ENCODE results near the gene RPS21.
A peak's percentile ranks its signal among the peaks of the same experiment; 100 is the strongest.
"Not testable (repeated sequence)": the region's sequence is repeated elsewhere in the genome, so short reads cannot be mapped to it uniquely, and the experiment has no call there.

The RPS21 gene

GRCh38 chr20:62413025-62413570 is 26.2 kb downstream of the RPS21 start:
- DNase-seq = no peak

GRCh38 chr20:62413896-62414481 is 27.1 kb downstream of the RPS21 start:
- no peak for DNase-seq

GRCh38 chr20:62415354-62416111 is 28.6 kb downstream of the RPS21 start:
- no peak for DNase-seq

DNA sequence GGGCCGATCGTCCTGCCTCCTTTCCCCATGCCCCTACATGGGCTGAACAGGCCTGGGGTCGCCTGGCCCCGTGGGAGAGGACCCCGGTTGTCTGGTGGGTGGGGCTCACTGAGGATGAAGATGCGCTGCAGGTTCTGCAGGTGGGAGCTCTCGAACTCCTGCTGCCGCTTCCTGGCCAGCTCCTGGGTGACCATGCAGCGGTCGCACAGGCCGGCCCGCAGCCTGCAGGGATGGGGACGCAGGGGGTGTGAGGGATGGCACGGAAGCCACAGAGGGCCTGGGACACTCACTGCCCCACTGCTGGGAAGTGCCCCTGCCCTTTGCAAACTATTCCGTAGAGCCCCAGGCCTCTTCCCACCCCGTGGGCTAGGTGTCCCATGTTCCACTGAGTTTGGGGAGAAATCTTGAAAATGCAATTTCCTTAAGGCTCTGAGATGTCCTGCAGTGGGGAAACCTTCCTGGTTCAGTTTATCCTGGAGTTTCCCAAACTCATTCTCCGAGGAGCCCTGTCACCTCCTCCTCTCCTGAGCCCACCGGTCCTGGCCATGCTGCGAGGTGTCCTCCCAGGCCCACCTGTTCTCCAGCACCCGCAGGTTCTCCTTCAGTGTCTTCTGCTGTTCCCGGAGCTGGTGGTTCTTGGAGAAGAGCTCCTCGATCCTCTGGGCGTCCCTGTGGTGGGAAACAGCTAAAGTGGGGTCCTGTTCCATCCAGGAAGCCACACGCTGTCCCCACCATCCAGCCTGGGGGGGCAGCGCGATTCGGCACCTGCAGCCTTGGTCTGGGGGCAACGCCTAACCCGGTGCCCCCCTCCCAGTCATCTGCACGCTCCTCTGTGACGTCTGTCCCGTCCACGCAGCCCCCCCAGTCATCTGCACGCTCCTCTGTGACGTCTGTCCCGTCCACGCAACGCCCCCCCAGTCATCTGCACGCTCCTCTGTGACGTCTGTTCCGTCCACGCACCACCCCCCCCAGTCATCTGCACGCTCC is 30.0 kb downstream of the RPS21 start:
- DNase-seq = no peak

DNA sequence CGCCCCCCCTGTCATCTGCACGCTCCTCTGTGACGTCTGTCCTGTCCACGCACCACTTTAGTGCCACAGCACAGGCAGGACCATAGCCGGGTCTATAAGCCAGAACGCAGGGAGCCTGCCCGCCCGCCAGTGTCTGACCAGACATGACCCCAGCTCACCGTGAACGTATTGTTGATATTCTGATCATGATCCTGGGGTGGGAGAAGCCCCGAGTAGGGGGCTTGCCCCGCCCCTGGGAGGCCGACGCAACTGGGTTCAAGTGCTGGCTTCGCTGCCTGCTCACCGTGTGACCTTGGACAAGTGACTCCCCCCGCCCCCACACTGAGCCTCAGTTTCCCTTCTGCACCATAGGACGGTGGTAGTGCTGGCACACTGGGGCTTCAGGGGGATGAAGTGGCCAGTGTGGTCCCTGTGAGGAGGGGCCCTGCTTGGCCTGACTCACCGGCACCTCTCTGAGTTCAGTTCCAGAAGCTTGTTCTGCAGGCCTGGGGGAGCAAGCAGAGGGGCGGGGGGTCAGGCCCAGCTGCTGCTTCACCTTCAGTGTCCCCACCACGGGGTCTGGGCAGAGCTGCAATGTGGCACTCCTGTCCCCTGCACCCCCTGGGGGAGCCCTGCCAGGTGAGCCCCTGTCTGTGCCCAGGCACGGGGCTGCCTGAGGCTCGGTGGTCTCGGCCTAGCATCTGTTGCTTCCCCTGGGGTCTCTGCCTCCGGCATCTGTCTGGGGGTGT is 31.2 kb downstream of the RPS21 start:
- DNase-seq = no peak

DNA sequence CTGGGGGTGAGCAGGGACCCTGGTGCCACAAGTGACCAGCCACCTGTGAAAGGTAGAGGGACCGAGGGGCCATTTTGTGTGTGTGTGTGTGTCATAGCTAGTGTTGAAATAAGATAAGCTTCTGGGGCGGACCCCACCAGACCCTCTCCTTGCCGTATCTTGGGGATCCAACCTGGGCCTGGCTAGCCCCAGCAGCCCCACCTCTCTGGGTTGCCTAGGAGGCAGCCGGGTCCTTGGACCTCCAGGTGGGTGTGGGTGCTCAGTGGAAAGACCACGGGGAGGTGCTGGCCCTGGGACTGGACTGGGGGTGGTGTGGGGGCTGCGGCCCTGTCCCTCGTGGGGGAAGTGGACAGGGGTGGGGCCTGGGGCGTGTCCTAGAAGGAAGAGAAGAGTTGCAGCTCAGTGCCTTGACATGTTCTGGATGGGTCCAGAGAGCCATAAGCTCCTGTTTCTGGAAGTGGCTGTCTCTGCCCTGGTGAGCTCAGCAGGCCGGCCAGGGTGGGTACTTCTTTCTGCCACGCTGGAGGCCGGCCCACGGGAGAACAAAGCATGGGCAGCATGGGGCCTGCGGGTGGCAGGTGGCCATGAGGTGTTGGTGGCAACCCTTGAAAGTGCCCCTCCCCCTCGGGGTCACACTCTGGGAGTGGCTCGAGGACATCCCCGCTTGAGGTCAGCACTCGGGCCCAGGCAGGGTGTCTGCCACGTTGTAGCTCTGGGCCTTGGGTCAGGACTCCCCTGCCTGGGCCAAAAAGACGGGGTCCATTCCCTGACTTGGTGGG is 32.0 kb downstream of the RPS21 start:
- no peak for DNase-seq

- no peak for DNase-seq
Measured at GRCh38 chr20:62419759-62420158, 32.9 kb downstream of the RPS21 start.

DNA sequence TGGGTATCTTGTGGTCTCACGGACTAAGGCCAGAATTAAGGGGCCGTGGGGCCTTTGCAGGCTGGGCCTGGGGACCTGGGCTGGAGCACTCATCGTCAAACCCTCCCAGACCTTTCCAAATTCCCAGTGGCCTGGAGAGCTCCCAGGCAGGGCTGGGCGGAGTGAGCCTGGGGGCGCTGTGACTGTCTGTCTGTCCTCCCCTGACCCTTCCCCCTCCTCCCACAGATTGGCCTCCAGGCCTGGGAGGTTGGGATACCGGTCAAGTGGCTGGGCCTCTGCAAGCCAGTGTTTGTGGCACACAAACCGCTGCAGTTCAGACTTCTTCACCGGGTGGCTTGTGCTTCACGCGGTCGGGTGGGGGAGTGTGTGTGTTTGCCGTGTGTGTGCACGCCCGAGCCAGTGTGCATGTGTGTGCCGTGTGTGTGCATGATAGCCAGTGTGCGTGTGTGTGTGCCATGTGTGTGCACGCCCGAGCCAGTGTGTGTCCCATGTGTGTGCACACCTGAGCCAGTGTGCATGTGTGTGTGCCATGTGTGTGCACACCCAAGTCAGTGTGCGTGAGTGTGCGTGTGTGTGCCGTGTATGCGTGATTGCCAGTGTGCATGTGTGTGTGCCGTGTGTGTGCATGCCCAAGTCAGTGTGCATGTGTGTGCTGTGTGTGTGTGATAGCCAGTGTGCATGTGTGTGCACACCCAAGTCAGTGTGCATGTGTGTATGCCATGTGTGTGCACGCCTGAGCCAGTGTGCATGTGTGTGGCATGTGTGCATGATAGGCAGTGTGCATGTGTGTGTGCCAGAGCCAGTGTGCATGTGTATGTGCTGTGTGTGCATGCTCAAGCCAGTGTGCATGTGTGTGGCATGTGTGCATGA is 34.2 kb downstream of the RPS21 start:
- DNase-seq = no peak

DNA sequence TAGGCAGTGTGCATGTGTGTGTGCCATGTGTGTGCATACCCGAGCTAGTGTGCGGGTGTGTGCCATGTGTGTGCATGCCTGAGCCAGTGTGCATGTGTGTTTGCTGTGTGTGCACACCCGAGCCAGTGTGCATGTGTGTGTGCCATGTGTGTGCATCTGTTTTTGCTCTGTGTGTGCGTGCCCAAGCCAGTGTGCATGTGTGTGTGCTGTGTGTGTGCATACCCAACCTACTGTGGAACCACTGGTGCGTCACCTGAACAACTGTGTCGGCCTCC is 34.8 kb downstream of the RPS21 start:
- DNase-seq = no peak

DNA sequence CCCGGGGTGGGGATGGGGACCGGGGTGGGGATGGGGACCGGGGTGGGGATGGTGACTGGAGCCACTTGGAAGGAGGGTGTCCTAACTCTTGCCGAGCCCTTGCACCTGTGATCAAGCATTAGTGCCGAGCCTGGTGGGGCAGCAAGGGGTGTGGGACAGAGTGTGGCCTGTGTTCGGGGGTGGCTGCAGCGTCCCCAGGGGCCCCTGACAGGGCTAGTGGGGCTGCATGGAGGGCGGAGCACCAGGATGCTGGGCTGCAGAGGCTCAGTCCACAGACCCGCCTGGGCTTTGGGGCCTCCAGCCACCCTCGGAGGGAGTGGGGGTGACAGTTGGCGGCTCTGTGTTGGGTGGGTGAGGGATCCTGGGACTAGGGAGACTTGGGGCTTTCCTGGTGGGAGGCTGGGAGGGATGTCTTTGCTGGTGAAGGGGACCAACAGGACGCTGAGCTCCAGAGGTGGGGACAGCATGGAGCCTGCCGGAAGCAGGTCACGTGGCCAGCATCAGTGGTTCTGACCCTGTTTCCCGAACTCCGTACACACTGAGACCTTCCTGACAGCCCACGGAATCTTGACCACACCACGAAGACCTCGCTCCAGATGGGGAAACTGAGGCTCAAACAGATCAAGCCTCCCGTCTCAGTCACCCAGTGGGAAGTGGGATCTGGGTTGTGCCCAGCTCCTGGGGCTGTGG is 35.9 kb downstream of the RPS21 start:
- DNase-seq = no peak

DNA sequence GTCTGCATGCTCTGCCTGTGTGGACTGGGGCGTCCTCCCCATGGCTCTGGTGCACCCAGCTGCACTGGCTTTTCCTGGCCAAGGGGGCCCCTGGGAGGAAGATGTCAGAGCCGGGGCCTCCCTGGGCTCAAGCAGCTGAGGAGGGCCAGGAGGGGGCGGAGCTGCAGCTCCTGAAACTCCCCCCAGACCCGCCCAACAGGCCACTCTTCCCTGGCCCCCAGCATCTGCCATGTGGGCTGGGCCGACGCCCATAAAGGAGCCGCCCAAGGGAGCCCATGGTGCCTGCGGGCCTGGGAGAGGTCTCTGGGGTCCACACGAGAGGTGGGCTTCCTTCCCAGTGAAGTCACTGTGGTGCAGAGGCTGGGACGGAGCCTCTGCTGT is 36.4 kb downstream of the RPS21 start:
- DNase-seq = no peak

DNA sequence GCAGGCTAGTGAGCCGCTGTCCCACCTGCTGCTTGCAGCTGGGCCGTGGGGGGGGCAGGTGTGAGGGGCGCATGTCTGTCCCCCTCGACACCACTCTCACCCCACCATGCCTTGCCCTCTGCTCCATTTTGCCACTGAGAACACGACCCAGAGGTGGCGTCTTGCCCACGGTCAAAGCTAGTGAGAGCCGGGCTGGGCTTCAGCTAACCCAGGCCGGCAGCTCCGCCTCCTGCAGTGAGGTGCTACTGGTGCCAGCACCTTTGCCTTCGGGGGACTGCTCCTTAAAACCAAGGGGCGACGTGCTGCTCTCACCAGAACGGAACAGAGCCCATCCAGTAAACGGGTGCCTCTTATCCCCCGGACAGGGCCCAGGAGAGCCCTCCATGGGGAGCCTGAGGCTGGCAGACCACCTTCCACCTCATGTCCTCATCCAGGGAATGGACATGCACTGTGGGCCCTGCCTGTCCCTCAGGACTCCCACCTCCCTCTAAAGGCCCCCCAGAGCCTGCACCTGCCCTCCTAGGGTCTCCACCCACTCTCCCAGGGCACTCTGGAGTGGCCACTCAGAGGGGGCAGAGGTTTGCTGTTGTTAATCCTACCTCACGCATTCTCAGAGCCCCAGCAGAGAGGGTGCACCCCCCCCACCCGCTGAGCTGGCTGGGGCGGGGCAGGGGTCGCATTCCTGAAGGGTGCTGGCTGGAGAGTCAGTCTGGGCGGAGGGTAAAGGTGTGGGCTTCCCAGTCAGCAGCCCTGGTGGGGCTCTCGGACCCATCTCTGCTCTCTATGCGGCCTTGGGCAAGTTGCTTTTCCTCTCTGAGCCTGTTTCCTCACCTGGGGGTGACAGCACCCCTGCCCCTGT is 37.6 kb downstream of the RPS21 start:
- DNase-seq = no peak

GRCh38 chr20:62425281-62426058 is 38.6 kb downstream of the RPS21 start:
- DNase-seq = no peak

GRCh38 chr20:62426059-62426348 is 39.1 kb downstream of the RPS21 start:
- not testable (repeated sequence) for DNase-seq

- peak; percentile 82 for DNase-seq
Measured at GRCh38 chr20:62426699-62427131, 39.8 kb downstream of the RPS21 start.

DNA sequence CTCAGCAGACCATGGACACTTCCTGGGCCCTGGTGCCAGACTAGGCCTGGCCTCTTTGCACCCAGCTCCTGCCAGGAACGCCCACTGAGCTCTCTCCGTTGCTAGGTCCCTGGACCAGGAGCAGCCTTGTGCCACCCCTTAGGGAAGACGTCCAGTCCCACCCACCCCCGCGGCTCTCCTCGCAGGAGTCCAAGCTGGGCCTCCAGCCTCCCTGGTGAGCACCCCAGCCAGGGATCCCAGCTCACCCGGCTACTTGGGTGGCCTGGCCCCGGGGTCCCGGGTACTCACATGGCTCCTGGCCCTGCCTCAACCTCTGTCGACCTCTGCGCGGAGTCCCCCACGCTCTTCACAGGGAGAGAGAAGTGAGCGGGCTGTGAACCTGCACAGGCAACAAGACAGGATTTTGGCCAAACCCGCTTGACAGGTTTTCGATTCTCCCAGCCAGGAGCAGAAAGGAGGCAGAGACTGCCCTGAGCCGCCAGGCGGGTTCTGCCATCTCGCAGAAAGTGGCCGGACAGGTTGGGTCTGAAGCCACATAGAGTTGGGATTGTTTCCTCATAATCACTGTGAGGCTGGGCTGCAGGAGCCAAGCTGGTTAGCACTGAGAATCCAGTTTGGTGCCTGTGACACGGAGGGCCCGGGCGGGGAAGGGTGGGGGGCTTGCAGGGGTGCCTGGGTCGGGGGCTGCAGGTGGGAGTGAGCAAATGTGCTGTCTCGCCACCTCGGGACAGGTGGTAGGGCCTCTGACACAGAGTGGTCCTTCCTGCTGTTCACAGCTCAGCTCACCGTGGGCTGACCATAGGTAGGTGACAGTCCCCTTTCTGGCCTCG is 40.5 kb downstream of the RPS21 start, which contains the start of gene RBBP8NL:
Gene RBBP8NL, minus strand, starts transcription at position 368 of the 830 bp plus-strand sequence. CDS start 7,892 bp downstream, outside the sequence.
- peak; percentile 90 for DNase-seq

DNA sequence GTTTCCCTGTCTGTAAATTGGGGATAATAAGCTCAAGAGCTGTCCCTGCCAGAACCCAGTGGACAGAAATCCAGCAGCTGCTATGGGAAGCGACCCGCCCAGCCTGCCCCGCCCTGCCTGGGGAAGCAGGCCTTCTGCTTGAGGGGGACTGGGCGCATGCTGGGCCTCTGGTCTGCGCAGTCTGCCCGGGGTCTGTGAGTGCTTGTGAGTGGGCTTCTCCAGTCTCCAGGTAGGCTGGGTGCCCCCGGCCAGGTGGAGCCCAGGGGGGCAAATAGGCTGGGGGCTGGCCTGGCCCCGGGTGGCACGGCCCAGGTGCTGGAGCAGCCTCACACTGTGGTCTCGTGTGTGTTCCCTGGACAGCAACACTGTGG is 41.1 kb downstream of the RPS21 start:
- no peak for DNase-seq
